Uterus (tissue), 4 donors: Measurements from ENCODE around the gene CLSTN2. TPM values are rescaled to one million over a fixed set of nuclear protein-coding genes. Genes with fewer than 3 reads are reported as not detected.

Experiments
- DNase-seq, 2 donors: peaks; one replicate each; pipeline ENCODE4 v3.0.0-alpha.2; 2019 to 2020
- H3K27ac ChIP-seq, 2 donors: fragments of 200-600 bp; sonication (generic); 1 replicate in 1 of 2; 2 replicates in 1 of 2; pipeline ENCODE4 v1.5.1; 2016 to 2018
- H3K27me3 ChIP-seq, 2 donors: fragments of 200-600 bp; sonication (generic); one replicate each; pipeline ENCODE4 v1.5.1; 2018 to 2019; ENCODE audit warnings: control low read depth in 1 of 2
- H3K36me3 ChIP-seq, 2 donors: fragments of 200-600 bp; sonication (generic); one replicate each; pipeline ENCODE4 v1.5.1; 2019; ENCODE audit warnings: control low read depth in 1 of 2
- H3K4me1 ChIP-seq, 2 donors: fragments of 200-600 bp; sonication (generic); one replicate each; pipeline ENCODE4 v1.5.1; 2018 to 2019; ENCODE audit warnings: control low read depth in 1 of 2
- H3K4me3 ChIP-seq, 2 donors: fragments of 200-600 bp; sonication (generic); 1 replicate in 1 of 2; 2 replicates in 1 of 2; pipeline ENCODE4 v1.5.1; 2018 to 2019; ENCODE audit warnings: mild to moderate bottlenecking in 1 of 2
- H3K9me3 ChIP-seq, 2 donors: fragments of 200-600 bp; sonication (generic); one replicate each; pipeline ENCODE4 v1.5.1; 2019; ENCODE audit warnings: control low read depth in 1 of 2
- CTCF ChIP-seq, 4 experiments: fragments of 200-600 bp in 2 of 4; fragments of 450-650 bp in 2 of 4; sonication (generic) in 2 of 4; IDR thresholded peaks; one replicate each; pipeline ENCODE4 v1.5.1; 2016 to 2019; ENCODE audit warnings: antibody characterized with exemption in 4 of 4, mild to moderate bottlenecking in 2 of 4, moderate library complexity in 1 of 4
- POLR2A ChIP-seq, 2 donors: fragments of 450-650 bp; IDR thresholded peaks; one replicate each; pipeline ENCODE4 v1.6.1; 2016; ENCODE audit warnings: antibody characterized with exemption in 2 of 2, mild to moderate bottlenecking in 1 of 2, moderate library complexity in 1 of 2
- intact Hi-C: fragments of 100-400 bp; cut with DNase I; formaldehyde crosslinking; loops from one replicate; pipeline ENCODE4 v1.15.1; 2023; ENCODE audit warnings: low total_unique reads
- total RNA-seq, 4 donors: library from RNA; depleted of rRNA in 3 of 4; stranded (reverse); fragments of >200 nt in 3 of 4; gene quantifications; one replicate each; pipeline versions ENCODE4 v1.1.0 to v1.2.4, GENCODE V29; 2014 to 2023
- donor health status: DM: yes; HTN: yes; CAD: no.

CLSTN2 gene
- total RNA-seq, 4 donors from 2014 or later, result 4.7 to 32.2 (median 19.2) TPM

DNA sequence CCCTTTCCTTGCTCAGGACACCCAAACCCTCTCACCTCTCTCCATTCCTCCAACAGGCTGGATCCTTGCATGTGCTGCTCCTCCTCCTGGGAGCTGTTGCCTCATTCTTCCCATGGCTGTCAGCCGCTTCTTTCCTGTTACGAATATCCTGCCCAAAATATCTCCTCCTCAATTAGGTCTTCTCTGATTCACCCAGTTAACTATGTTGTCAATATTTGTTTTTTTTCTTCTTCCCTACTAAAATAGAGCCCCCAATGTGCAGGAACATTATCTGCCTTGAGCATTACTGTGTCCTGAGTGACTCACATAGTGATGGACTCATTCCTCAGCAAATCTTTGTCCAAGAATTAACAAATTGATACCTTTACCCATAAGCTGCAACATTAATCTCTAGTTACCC, 357.2 kb downstream of the CLSTN2 start:
- DNase-seq, result no peak
- Histone ChIP-seq H3K27me3 (no peaks in the 10 kb centered on the region), H3K27ac (no peak overlapping the region), H3K36me3 (no peaks in the 10 kb centered on the region), H3K9me3 (no peaks in the 10 kb centered on the region), H3K4me1 (no peaks in the 10 kb centered on the region), H3K4me3 (no peak overlapping the region)
- TF ChIP-seq CTCF (IDR thresholded peaks at IDR 0.05) (no peak), POLR2A (IDR thresholded peaks at IDR 0.05) (no peak)
- intact Hi-C loops, result no loop called here

DNA sequence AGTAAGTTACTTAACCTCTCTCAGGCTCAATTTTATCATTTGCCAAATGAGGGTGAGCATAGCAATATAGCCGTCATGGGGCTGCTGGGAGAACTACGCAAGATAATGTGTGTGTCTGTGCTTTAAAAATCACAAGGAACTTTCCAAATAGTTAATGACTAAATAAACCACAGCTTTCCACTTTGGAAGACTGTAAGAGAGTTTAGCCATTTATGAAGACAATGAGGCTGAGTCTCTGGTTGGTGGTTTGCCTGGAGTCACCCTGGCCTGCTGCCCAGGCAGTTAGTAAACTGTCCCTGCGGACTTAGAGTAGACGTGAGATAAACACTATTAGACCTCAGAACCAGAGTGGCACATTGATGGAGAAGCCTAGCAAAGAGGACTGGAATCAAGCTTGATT, 357.7 kb downstream of the CLSTN2 start:
- DNase-seq, result peak; percentile 30 to 57
- H3K4me3 ChIP-seq, result no peak overlapping the region
- no peaks in the 10 kb centered on the region for H3K4me1 ChIP-seq
- intact Hi-C loops, result no loop called here
- H3K27me3 ChIP-seq, result no peaks in the 10 kb centered on the region
- no peak overlapping the region for H3K27ac ChIP-seq
- no peaks in the 10 kb centered on the region for H3K36me3 ChIP-seq
- TF ChIP-seq CTCF (IDR thresholded peaks at IDR 0.05) (no peak), POLR2A (IDR thresholded peaks at IDR 0.05) (no peak)
- H3K9me3 ChIP-seq, result no peaks in the 10 kb centered on the region

DNA sequence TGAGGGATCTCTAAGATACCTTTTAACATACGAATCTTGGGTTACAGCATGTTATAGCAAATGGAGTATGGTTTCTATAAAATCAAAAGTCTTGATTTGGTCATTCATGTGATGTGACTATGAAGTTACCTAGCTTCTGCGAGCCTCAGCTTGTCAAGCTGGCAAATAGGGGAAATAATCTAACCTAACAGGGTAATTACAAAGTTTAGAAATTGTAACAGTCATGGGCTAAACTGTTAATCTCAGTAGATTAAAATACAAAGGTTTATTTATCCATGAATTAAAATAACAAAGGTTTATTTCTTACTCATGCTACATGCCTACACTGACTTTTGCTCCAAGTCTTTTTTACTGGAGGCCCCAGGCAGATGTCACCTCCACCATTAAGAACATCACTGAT, 359.1 kb downstream of the CLSTN2 start:
- H3K4me3 ChIP-seq, result no peak overlapping the region
- no peaks in the 10 kb centered on the region for H3K4me1 ChIP-seq
- H3K27ac ChIP-seq, result no peak overlapping the region
- no peaks in the 10 kb centered on the region for H3K36me3 ChIP-seq
- no peaks in the 10 kb centered on the region for H3K9me3 ChIP-seq
- H3K27me3 ChIP-seq, result no peaks in the 10 kb centered on the region
- no peak for TF ChIP-seq POLR2A (IDR thresholded peaks at IDR 0.05)
- no peak for TF ChIP-seq CTCF (IDR thresholded peaks at IDR 0.05)
- DNase-seq, result no peak
- intact Hi-C loops, result no loop called here

GRCh38 chr3:140296796-140297352, 361.9 kb downstream of the CLSTN2 start:
- intact Hi-C loops, result no loop called here
- Histone ChIP-seq H3K4me3 (no peak overlapping the region), H3K9me3 (no peaks in the 10 kb centered on the region), H3K36me3 (no peaks in the 10 kb centered on the region), H3K27me3 (no peaks in the 10 kb centered on the region), H3K27ac (no peak overlapping the region), H3K4me1 (no peaks in the 10 kb centered on the region)
- no peak for DNase-seq
- TF ChIP-seq CTCF (IDR thresholded peaks at IDR 0.05) (no peak), POLR2A (IDR thresholded peaks at IDR 0.05) (no peak)

DNA sequence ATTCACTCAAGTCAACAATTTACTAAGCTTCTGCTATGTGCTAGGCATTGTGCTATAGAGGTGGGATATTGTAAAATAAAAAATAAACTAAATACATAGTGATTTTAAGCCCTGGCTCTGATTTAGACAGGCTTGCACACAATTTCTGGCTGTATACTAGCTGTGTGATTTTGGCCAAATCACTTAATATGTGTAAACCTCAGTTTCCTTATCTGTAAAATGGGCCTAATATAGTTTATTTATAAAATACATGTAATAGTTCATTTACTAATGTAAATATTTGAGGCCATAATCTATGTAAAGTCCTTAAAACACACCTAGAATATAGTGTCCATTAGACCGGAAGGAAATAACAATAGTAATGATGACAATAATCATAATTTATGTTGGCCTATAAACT, 363.1 kb downstream of the CLSTN2 start:
- Histone ChIP-seq H3K27me3 (no peaks in the 10 kb centered on the region), H3K4me3 (no peak overlapping the region), H3K4me1 (no peaks in the 10 kb centered on the region), H3K36me3 (no peaks in the 10 kb centered on the region), H3K9me3 (no peaks in the 10 kb centered on the region), H3K27ac (no peak overlapping the region)
- intact Hi-C loops, result no loop called here
- TF ChIP-seq CTCF (IDR thresholded peaks at IDR 0.05) (no peak), POLR2A (IDR thresholded peaks at IDR 0.05) (no peak)
- DNase-seq, result no peak
